GM12878 (cell line): ENCODE results near the gene CILP2. TPM values are rescaled to one million over a fixed set of nuclear protein-coding genes. Genes with fewer than 3 reads are reported as not detected.

Experiments
- POU2F2 ChIP-seq: IDR thresholded peaks from 3 replicates; pipeline ENCODE4 v1.6.1; 2011; ENCODE audit warnings: low read depth, mild to moderate bottlenecking, low read length, borderline replicate concordance
- polyA plus RNA-seq, 11 experiments: library from polyadenylated mRNA; depleted of rRNA in 4 of 11; unstranded in 6 of 11; stranded (reverse) in 5 of 11; fragments of >200 nt; fragmentation: Nextera tagmentation in 4 of 11; fragmentation: Illumina TruSeq in 1 of 11; extraction: Ambion mirVana in 4 of 11; extraction: Trizol in 1 of 11; gene quantifications; 1 replicate in 1 of 11; 2 replicates in 10 of 11; pipeline versions ENCODE4 v1.2.1 to v1.2.3, GENCODE V29; 2011 to 2016; ENCODE audit warnings: inconsistent platforms in 2 of 11, missing spikeins in 2 of 11, low read depth in 1 of 11
- total RNA-seq, 4 experiments: library from RNA; depleted of rRNA in 3 of 4; stranded (reverse); fragments of >200 nt in 3 of 4; fragmentation: Illumina TruSeq in 1 of 4; extraction: Trizol in 1 of 4; gene quantifications; 2 replicates each; pipeline versions ENCODE4 v1.2.1 to v1.2.3, GENCODE V29; 2013 to 2021
- TF ChIP-seq, protein P1 (sequence below): IDR thresholded peaks from 2 replicates; pipeline ENCODE4 v1.6.1; 2012; ENCODE audit warnings: low read depth, low read length, improper control_type of control experiment
- TF ChIP-seq, protein P2 (sequence below): IDR thresholded peaks from 2 replicates; pipeline ENCODE4 v1.6.1; 2011; ENCODE audit warnings: borderline replicate concordance, low read depth, mild to moderate bottlenecking, moderate library complexity, low read length; ENCODE audit not compliant: insufficient read depth, poor library complexity, severe bottlenecking

CILP2 gene
- total and polyA plus RNA-seq, 10 of the 15 experiments (the other 5 are each of a cell fraction or from before 2014, with no cell fraction given): 0.05 to 0.08 (median 0.06) TPM; not detected in 6

- TF ChIP-seq, protein P1, sequence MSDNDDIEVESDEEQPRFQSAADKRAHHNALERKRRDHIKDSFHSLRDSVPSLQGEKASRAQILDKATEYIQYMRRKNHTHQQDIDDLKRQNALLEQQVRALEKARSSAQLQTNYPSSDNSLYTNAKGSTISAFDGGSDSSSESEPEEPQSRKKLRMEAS: no peak
- TF ChIP-seq, protein P2, sequence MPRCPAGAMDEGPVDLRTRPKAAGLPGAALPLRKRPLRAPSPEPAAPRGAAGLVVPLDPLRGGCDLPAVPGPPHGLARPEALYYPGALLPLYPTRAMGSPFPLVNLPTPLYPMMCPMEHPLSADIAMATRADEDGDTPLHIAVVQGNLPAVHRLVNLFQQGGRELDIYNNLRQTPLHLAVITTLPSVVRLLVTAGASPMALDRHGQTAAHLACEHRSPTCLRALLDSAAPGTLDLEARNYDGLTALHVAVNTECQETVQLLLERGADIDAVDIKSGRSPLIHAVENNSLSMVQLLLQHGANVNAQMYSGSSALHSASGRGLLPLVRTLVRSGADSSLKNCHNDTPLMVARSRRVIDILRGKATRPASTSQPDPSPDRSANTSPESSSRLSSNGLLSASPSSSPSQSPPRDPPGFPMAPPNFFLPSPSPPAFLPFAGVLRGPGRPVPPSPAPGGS: no peak
- TF ChIP-seq POU2F2: no peak
Observed at GRCh38 chr19:19595171-19595701, 57.2 kb downstream of the CILP2 start (continued).

Other genes with a start within 250 kb of the CILP2 start
Only the 7 nearest of the 12 such genes appear.
- gene TSSK6, start 22.7 kb upstream of the CILP2 start, total RNA-seq (2014; rRNA removed): 0.82 and 1.6 TPM in 2 replicates
- gene TSSK6, start 22.7 kb upstream of the CILP2 start, total RNA-seq (2014; rRNA removed; fragmentation: Illumina TruSeq; extraction: Trizol): 0.49 and 0.55 TPM in 2 replicates
- 2.3 and 2.9 TPM in 2 replicates for gene TSSK6, start 22.7 kb upstream of the CILP2 start, total RNA-seq (2021)
- 0.76 and 1.5 TPM in 2 replicates for gene TSSK6, start 22.7 kb upstream of the CILP2 start, polyA plus RNA-seq (2011; rRNA removed)
- 0.06 TPM in 1 of 2 replicates, not detected in the other for gene TSSK6, start 22.7 kb upstream of the CILP2 start, polyA plus RNA-seq (2014; fragmentation: Illumina TruSeq; extraction: Trizol)
- gene TSSK6, start 22.7 kb upstream of the CILP2 start, polyA plus RNA-seq (2014; fragmentation: Nextera tagmentation; extraction: Ambion mirVana): not detected
- gene TSSK6, start 22.7 kb upstream of the CILP2 start, polyA plus RNA-seq (2014; rRNA removed): 3.6 and 3.7 TPM in 2 replicates
- gene TSSK6, start 22.7 kb upstream of the CILP2 start, polyA plus RNA-seq (2016; fragmentation: Nextera tagmentation; extraction: Ambion mirVana): under 1 TPM; 0.38 to 0.47 TPM
- 263 and 284 TPM in 2 replicates for gene NDUFA13, start 22.0 kb upstream of the CILP2 start, total RNA-seq (2014; rRNA removed)
- gene NDUFA13, start 22.0 kb upstream of the CILP2 start, total RNA-seq (2014; rRNA removed; fragmentation: Illumina TruSeq; extraction: Trizol): 303 and 329 TPM in 2 replicates
- gene NDUFA13, start 22.0 kb upstream of the CILP2 start, total RNA-seq (2021): 462 and 473 TPM in 2 replicates
- gene NDUFA13, start 22.0 kb upstream of the CILP2 start, polyA plus RNA-seq (2011; rRNA removed): 282 and 475 TPM in 2 replicates
- 53.4 and 224 TPM in 2 replicates for gene NDUFA13, start 22.0 kb upstream of the CILP2 start, polyA plus RNA-seq (2014; fragmentation: Illumina TruSeq; extraction: Trizol)
- 100 to 1,000 TPM; 232 to 449 TPM for gene NDUFA13, start 22.0 kb upstream of the CILP2 start, polyA plus RNA-seq (2014; fragmentation: Nextera tagmentation; extraction: Ambion mirVana)
- 528 and 564 TPM in 2 replicates for gene NDUFA13, start 22.0 kb upstream of the CILP2 start, polyA plus RNA-seq (2014; rRNA removed)
- 100 to 1,000 TPM; 566 to 586 TPM for gene NDUFA13, start 22.0 kb upstream of the CILP2 start, polyA plus RNA-seq (2016; fragmentation: Nextera tagmentation; extraction: Ambion mirVana)
- gene YJEFN3, start 9.4 kb upstream of the CILP2 start, total RNA-seq (2014; rRNA removed): 0.96 and 0.98 TPM in 2 replicates
- gene YJEFN3, start 9.4 kb upstream of the CILP2 start, total RNA-seq (2014; rRNA removed; fragmentation: Illumina TruSeq; extraction: Trizol): 1.2 and 1.4 TPM in 2 replicates
- 5.6 and 5.9 TPM in 2 replicates for gene YJEFN3, start 9.4 kb upstream of the CILP2 start, total RNA-seq (2021)
- gene YJEFN3, start 9.4 kb upstream of the CILP2 start, polyA plus RNA-seq (2011; rRNA removed): 2.4 and 2.6 TPM in 2 replicates
- gene YJEFN3, start 9.4 kb upstream of the CILP2 start, polyA plus RNA-seq (2014; fragmentation: Illumina TruSeq; extraction: Trizol): 4.6 and 5.2 TPM in 2 replicates
- gene YJEFN3, start 9.4 kb upstream of the CILP2 start, polyA plus RNA-seq (2014; fragmentation: Nextera tagmentation; extraction: Ambion mirVana): under 1 TPM; 0.05 to 0.08 TPM
- 5.5 and 6.2 TPM in 2 replicates for gene YJEFN3, start 9.4 kb upstream of the CILP2 start, polyA plus RNA-seq (2014; rRNA removed)
- gene YJEFN3, start 9.4 kb upstream of the CILP2 start, polyA plus RNA-seq (2016; fragmentation: Nextera tagmentation; extraction: Ambion mirVana): 1 to 10 TPM; 6.3 to 6.9 TPM
- 7.1 and 10.1 TPM in 2 replicates for gene PBX4, start 80.4 kb downstream of the CILP2 start, total RNA-seq (2014; rRNA removed)
- gene PBX4, start 80.4 kb downstream of the CILP2 start, total RNA-seq (2014; rRNA removed; fragmentation: Illumina TruSeq; extraction: Trizol): 3.9 and 4.4 TPM in 2 replicates
- 7.7 and 9.6 TPM in 2 replicates for gene PBX4, start 80.4 kb downstream of the CILP2 start, total RNA-seq (2021)
- gene PBX4, start 80.4 kb downstream of the CILP2 start, polyA plus RNA-seq (2011; rRNA removed): 12.6 and 15.8 TPM in 2 replicates
- gene PBX4, start 80.4 kb downstream of the CILP2 start, polyA plus RNA-seq (2014; fragmentation: Illumina TruSeq; extraction: Trizol): 1.5 and 3.5 TPM in 2 replicates
- under 1 TPM; 0.18 to 0.75 TPM for gene PBX4, start 80.4 kb downstream of the CILP2 start, polyA plus RNA-seq (2014; fragmentation: Nextera tagmentation; extraction: Ambion mirVana)
- 17.3 and 18.8 TPM in 2 replicates for gene PBX4, start 80.4 kb downstream of the CILP2 start, polyA plus RNA-seq (2014; rRNA removed)
- gene PBX4, start 80.4 kb downstream of the CILP2 start, polyA plus RNA-seq (2016; fragmentation: Nextera tagmentation; extraction: Ambion mirVana): 1 to 10 TPM; 2.7 to 4.1 TPM
- 9.4 and 11.3 TPM in 2 replicates for gene LPAR2, start 90.0 kb downstream of the CILP2 start, total RNA-seq (2014; rRNA removed)
- 5.0 and 6.3 TPM in 2 replicates for gene LPAR2, start 90.0 kb downstream of the CILP2 start, total RNA-seq (2014; rRNA removed; fragmentation: Illumina TruSeq; extraction: Trizol)
- gene LPAR2, start 90.0 kb downstream of the CILP2 start, total RNA-seq (2021): 19.0 and 22.9 TPM in 2 replicates
- 6.6 and 9.0 TPM in 2 replicates for gene LPAR2, start 90.0 kb downstream of the CILP2 start, polyA plus RNA-seq (2011; rRNA removed)
- 8.6 and 12.6 TPM in 2 replicates for gene LPAR2, start 90.0 kb downstream of the CILP2 start, polyA plus RNA-seq (2014; fragmentation: Illumina TruSeq; extraction: Trizol)
- gene LPAR2, start 90.0 kb downstream of the CILP2 start, polyA plus RNA-seq (2014; fragmentation: Nextera tagmentation; extraction: Ambion mirVana): 1 to 10 TPM in 1 of 2 experiments, under 1 TPM in 1; 0.98 to 3.2 TPM
- 17.3 and 23.8 TPM in 2 replicates for gene LPAR2, start 90.0 kb downstream of the CILP2 start, polyA plus RNA-seq (2014; rRNA removed)
- 10 to 100 TPM in 1 of 2 experiments, 1 to 10 TPM in 1; 8.5 to 12.0 TPM for gene LPAR2, start 90.0 kb downstream of the CILP2 start, polyA plus RNA-seq (2016; fragmentation: Nextera tagmentation; extraction: Ambion mirVana)
- gene GMIP, start 105.4 kb downstream of the CILP2 start, total RNA-seq (2014; rRNA removed): 35.1 and 39.6 TPM in 2 replicates
- gene GMIP, start 105.4 kb downstream of the CILP2 start, total RNA-seq (2014; rRNA removed; fragmentation: Illumina TruSeq; extraction: Trizol): 10.9 and 11.9 TPM in 2 replicates
- gene GMIP, start 105.4 kb downstream of the CILP2 start, total RNA-seq (2021): 58.4 and 63.5 TPM in 2 replicates
- gene GMIP, start 105.4 kb downstream of the CILP2 start, polyA plus RNA-seq (2011; rRNA removed): 6.0 and 10.0 TPM in 2 replicates
- gene GMIP, start 105.4 kb downstream of the CILP2 start, polyA plus RNA-seq (2014; fragmentation: Illumina TruSeq; extraction: Trizol): 16.3 and 20.0 TPM in 2 replicates
- 1 to 10 TPM; 1.5 to 2.8 TPM for gene GMIP, start 105.4 kb downstream of the CILP2 start, polyA plus RNA-seq (2014; fragmentation: Nextera tagmentation; extraction: Ambion mirVana)
- 32.9 and 39.9 TPM in 2 replicates for gene GMIP, start 105.4 kb downstream of the CILP2 start, polyA plus RNA-seq (2014; rRNA removed)
- gene GMIP, start 105.4 kb downstream of the CILP2 start, polyA plus RNA-seq (2016; fragmentation: Nextera tagmentation; extraction: Ambion mirVana): 10 to 100 TPM; 24.7 to 30.9 TPM
- gene ATP13A1, start 125.4 kb downstream of the CILP2 start, total RNA-seq (2014; rRNA removed): 33.1 and 38.1 TPM in 2 replicates
- gene ATP13A1, start 125.4 kb downstream of the CILP2 start, total RNA-seq (2014; rRNA removed; fragmentation: Illumina TruSeq; extraction: Trizol): 12.9 and 17.4 TPM in 2 replicates
- 90.3 and 91.0 TPM in 2 replicates for gene ATP13A1, start 125.4 kb downstream of the CILP2 start, total RNA-seq (2021)
- 14.0 and 21.4 TPM in 2 replicates for gene ATP13A1, start 125.4 kb downstream of the CILP2 start, polyA plus RNA-seq (2011; rRNA removed)
- 13.1 and 21.1 TPM in 2 replicates for gene ATP13A1, start 125.4 kb downstream of the CILP2 start, polyA plus RNA-seq (2014; fragmentation: Illumina TruSeq; extraction: Trizol)
- 1 to 10 TPM in 1 of 2 experiments, under 1 TPM in 1; 0.37 to 1.4 TPM for gene ATP13A1, start 125.4 kb downstream of the CILP2 start, polyA plus RNA-seq (2014; fragmentation: Nextera tagmentation; extraction: Ambion mirVana)
- 51.7 and 68.6 TPM in 2 replicates for gene ATP13A1, start 125.4 kb downstream of the CILP2 start, polyA plus RNA-seq (2014; rRNA removed)
- 10 to 100 TPM; 67.8 to 74.3 TPM for gene ATP13A1, start 125.4 kb downstream of the CILP2 start, polyA plus RNA-seq (2016; fragmentation: Nextera tagmentation; extraction: Ambion mirVana)